GM20000 (cell line): ENCODE measurements around the gene NECTIN4.

Experiments used
- DNase-seq: peaks from one replicate; pipeline ENCODE4 v3.0.0; 2012; ENCODE audit warnings: low spot score
- TF ChIP-seq, protein P1 (sequence below): IDR thresholded peaks from 2 replicates; pipeline ENCODE4 v1.5.1; 2012; ENCODE audit warnings: mild to moderate bottlenecking, control low read depth; ENCODE audit errors: extremely low read depth, missing control alignments

The NECTIN4 gene

DNA sequence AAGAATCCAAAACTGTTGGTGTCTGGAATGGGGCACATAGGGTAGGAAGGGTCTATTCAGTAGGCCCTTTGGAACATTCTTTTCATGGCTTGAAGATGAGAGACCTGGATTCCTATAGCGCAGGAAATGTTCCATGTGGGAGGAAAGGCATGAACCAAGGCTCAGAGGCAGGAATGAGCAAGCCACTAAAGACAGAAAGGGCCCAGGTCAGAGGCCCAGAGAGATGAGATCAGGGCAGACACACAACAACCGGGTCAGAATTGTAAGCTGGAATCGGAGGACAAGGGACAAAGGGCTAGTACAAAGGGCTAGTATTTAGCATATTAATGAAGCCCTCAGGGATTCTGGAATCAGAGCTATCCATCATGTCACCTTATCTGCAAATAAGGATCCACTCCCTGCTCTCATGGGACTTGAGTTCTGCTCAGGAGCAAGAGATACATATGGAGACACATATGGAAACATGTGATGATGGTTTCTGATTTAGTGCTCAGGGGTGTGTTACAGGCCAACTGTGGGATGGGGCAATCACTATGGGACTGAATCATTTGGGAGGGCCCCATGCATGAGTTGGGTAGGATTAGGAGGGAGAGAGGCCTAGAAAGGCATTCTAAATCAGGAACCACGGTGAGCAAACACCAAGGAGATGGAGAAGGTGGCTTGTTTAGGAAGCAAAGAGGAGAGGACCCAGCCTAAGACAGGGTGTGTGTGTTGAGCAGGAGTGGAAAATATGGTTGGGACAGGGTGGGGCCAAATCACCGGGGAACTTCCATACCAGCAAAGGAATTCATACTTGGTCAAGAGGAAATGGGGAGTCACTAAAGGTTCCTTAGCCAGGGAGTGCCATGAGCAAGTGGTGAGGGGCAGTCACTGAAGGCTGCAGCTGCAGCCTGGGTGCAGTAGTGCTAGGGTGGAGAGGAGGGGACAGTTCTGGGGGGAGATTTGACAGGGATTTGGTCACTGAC is 8.6 kb downstream of the NECTIN4 start:
- TF ChIP-seq, protein P1, sequence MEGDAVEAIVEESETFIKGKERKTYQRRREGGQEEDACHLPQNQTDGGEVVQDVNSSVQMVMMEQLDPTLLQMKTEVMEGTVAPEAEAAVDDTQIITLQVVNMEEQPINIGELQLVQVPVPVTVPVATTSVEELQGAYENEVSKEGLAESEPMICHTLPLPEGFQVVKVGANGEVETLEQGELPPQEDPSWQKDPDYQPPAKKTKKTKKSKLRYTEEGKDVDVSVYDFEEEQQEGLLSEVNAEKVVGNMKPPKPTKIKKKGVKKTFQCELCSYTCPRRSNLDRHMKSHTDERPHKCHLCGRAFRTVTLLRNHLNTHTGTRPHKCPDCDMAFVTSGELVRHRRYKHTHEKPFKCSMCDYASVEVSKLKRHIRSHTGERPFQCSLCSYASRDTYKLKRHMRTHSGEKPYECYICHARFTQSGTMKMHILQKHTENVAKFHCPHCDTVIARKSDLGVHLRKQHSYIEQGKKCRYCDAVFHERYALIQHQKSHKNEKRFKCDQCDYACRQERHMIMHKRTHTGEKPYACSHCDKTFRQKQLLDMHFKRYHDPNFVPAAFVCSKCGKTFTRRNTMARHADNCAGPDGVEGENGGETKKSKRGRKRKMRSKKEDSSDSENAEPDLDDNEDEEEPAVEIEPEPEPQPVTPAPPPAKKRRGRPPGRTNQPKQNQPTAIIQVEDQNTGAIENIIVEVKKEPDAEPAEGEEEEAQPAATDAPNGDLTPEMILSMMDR = no peak

DNA sequence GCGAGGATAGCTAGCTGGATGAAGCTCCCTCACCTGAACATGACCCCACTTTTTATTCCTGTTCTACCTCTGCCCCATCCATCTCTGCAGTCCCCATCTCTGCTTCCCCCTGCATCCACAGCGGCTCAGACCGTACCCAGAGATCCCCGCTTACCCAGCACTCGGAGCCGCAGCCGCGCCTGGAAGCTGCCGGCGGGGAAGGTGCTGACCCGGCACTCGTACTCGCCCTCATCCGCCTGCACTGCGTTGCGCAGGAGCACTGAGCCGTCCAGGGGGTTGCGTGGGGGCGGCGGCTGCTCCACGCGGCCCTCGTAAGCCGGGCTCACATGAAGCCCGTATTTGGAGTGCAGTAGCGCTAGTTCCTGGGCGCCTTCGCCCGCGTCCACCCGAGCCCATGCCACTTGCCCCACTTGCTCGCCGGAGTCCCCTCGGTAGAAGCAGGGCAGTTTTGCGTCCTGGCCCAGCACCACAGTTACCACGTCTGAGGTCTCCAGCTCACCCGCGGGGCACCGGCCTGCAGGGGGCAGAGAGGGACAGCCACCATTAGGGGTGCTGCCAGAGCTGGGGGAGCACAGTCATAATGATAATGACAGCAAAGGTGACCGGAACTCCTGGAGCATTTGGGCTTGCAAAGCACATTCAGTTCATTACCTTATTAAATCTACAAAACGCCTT is 9.8 kb downstream of the NECTIN4 start:
- TF ChIP-seq, protein P1 = no peak
- no peak for DNase-seq

More for the DNA sequence above, 8.6 kb downstream of the NECTIN4 start:
- no peak for DNase-seq

GRCh38 chr1:161077426-161077825 is 11.9 kb downstream of the NECTIN4 start:
- TF ChIP-seq, protein P1 = no peak
- no peak for DNase-seq

DNA sequence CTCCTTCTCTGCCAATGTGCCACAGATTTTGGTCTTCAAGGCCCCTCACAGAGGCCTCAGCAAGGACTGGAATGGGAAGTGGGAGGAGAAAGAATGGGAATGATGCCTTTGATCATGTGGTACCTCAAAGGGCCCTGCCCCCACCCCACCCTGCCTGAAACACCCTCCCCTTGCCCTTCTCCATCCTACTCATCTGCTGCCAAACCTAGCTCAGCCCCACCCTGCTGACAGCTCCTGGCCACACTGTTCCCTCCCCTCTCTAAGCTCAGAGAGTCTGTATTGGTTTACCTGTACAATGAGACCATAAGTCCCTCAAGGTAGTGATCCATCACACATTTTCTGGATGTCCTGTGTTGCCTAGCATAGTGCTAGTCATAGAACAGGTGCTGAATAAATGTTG is 12.9 kb downstream of the NECTIN4 start:
- TF ChIP-seq, protein P1 = no peak
- no peak for DNase-seq

DNA sequence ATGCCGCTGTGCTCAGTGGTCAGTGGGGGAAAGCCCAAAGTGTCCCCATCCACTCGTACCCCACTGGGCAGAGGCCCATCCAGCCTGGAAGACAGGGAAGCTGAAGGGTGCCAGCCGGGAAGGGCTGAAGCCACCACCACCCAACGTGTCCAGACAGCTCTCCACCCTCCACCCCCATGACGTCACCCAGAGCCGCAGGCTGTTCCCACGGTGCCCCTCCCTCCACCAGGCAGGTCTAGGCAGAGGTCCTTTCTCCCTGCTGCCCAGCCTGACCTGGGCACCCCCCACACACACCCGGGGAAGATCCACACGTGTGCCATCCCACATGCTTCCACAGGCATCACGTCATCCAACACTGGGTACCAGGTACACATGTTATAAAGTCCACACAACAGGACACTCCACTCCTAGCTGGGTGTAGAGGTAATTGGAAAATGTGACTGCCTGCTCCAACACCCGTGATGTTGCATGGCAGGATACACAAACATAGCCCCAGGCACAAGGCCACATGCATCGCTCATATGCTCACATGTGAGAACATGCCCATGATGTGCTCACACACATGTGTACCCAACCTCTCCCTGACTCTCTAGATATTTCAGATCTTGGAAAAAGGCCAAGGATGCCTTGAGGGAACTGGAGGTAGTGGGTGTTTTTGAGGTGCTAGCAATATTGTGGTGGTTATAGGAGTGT is 14.5 kb downstream of the NECTIN4 start:
- TF ChIP-seq, protein P1 = no peak
- DNase-seq = no peak

GRCh38 chr1:161073474-161074121 is 15.8 kb downstream of the NECTIN4 start:
- TF ChIP-seq, protein P1 = no peak
- DNase-seq = no peak
